HEK293 (cell line): Measurements from ENCODE around the gene STPG2.

Experiments
- CTCF ChIA-PET: fragments of 350-600 bp; formaldehyde crosslinking; extraction: SDS; loops from one replicate; lab custom pipeline; 2021; ENCODE audit warnings: antibody characterized with exemption; lab: Yijun Ruan, JAX
- POLR2A ChIA-PET: fragments of 300-600 bp; formaldehyde crosslinking; extraction: SDS; loops from one replicate; lab custom pipeline; 2020; ENCODE audit warnings: antibody characterized with exemption, inconsistent platforms; lab: Yijun Ruan, JAX
- H3K27ac ChIP-seq: fragments of 200-500 bp; sonication (Bioruptor generic); 2 replicates; pipeline ENCODE4 v1.5.1; 2014; ENCODE audit warnings: low read depth, low read length, control low read depth, inconsistent platforms; ENCODE audit errors: extremely low read depth
- H3K36me3 ChIP-seq, 2 experiments: fragments of 200-500 bp in 1 of 2; sonication (Bioruptor generic) in 1 of 2; 1 replicate in 1 of 2; 2 replicates in 1 of 2; pipeline ENCODE4 v1.5.1; 2014 to 2017; ENCODE audit warnings: inconsistent platforms in 2 of 2, low read length in 2 of 2; ENCODE audit not compliant: control insufficient read depth in 2 of 2, insufficient read depth in 1 of 2
- H3K4me1 ChIP-seq: fragments of 200-500 bp; sonication (Bioruptor generic); 2 replicates; pipeline ENCODE4 v1.5.1; 2014; ENCODE audit warnings: mild to moderate bottlenecking, low read length, inconsistent platforms; ENCODE audit not compliant: control insufficient read depth, insufficient read depth
- H3K4me3 ChIP-seq: 2 replicates; pipeline ENCODE4 v1.5.1; 2011; ENCODE audit warnings: low read depth, mild to moderate bottlenecking, control low read depth, low read length, moderate library complexity
- H3K9me3 ChIP-seq: fragments of 200-500 bp; sonication (Bioruptor generic); 2 replicates; pipeline ENCODE4 v1.5.1; 2014; ENCODE audit warnings: low read depth, low read length, inconsistent platforms; ENCODE audit not compliant: control insufficient read depth, insufficient read depth
- ATF2 ChIP-seq: fragments of 450-650 bp; formaldehyde crosslinking; IDR thresholded peaks from 2 replicates; pipeline ENCODE4 v1.5.1; 2016; ENCODE audit warnings: missing biosample characterization, missing genetic modification characterization, low read depth
- KLF10 ChIP-seq: fragments of 450-650 bp; IDR thresholded peaks from 2 replicates; pipeline ENCODE4 v1.5.1; 2018; ENCODE audit warnings: missing biosample characterization, mild to moderate bottlenecking, missing genetic modification characterization
- TSHZ1 ChIP-seq: fragments of 450-650 bp; formaldehyde crosslinking; IDR thresholded peaks from 2 replicates; pipeline ENCODE4 v1.5.1; 2016; ENCODE audit warnings: missing biosample characterization, missing genetic modification characterization, borderline replicate concordance
- WT1 ChIP-seq: fragments of 450-650 bp; formaldehyde crosslinking; IDR thresholded peaks from 2 replicates; pipeline ENCODE4 v1.5.1; 2016; ENCODE audit warnings: missing biosample characterization, missing genetic modification characterization
- ZBTB26 ChIP-seq: fragments of 450-650 bp; formaldehyde crosslinking; optimal IDR thresholded peaks from 2 replicates; pipeline ENCODE3; 2016; ENCODE audit warnings: missing biosample characterization, mild to moderate bottlenecking, missing genetic modification characterization
- ZIC2 ChIP-seq: fragments of 450-650 bp; formaldehyde crosslinking; IDR thresholded peaks from 2 replicates; pipeline ENCODE4 v1.5.1; 2016; ENCODE audit warnings: missing biosample characterization, missing genetic modification characterization
- ZNF112 ChIP-seq: fragments of 450-650 bp; formaldehyde crosslinking; IDR thresholded peaks from 2 replicates; pipeline ENCODE4 v1.5.0; 2017; ENCODE audit warnings: missing biosample characterization, missing genetic modification characterization
- ZNF18 ChIP-seq: fragments of 450-650 bp; formaldehyde crosslinking; IDR thresholded peaks from 2 replicates; pipeline ENCODE4 v1.5.1; 2016; ENCODE audit warnings: missing biosample characterization, missing genetic modification characterization
- ZNF211 ChIP-seq: fragments of 450-650 bp; formaldehyde crosslinking; IDR thresholded peaks from 2 replicates; pipeline ENCODE4 v1.5.1; 2016; ENCODE audit warnings: low read depth, missing biosample characterization, missing genetic modification characterization
- ZNF335 ChIP-seq: fragments of 450-650 bp; formaldehyde crosslinking; conservative IDR thresholded peaks from 2 replicates; pipeline ENCODE4 v1.5.1; 2016; ENCODE audit warnings: missing biosample characterization, missing genetic modification characterization
- ZNF423 ChIP-seq: fragments of 450-650 bp; formaldehyde crosslinking; IDR thresholded peaks from 2 replicates; pipeline ENCODE4 v1.5.1; 2016; ENCODE audit warnings: missing biosample characterization, missing genetic modification characterization
- ZNF473 ChIP-seq: fragments of 450-650 bp; formaldehyde crosslinking; IDR thresholded peaks from 2 replicates; pipeline ENCODE4 v1.5.1; 2017; ENCODE audit warnings: missing biosample characterization, missing genetic modification characterization
- ZNF544 ChIP-seq: fragments of 450-650 bp; formaldehyde crosslinking; IDR thresholded peaks from 2 replicates; pipeline ENCODE4 v1.5.0; 2017; ENCODE audit warnings: missing biosample characterization, missing genetic modification characterization
- ZNF561 ChIP-seq: fragments of 450-650 bp; IDR thresholded peaks from 2 replicates; pipeline ENCODE4 v1.5.1; 2018; ENCODE audit warnings: missing biosample characterization, missing genetic modification characterization, borderline replicate concordance
- ZNF610 ChIP-seq: fragments of 450-650 bp; formaldehyde crosslinking; IDR thresholded peaks from 2 replicates; pipeline ENCODE4 v1.5.1; 2016; ENCODE audit warnings: missing biosample characterization, missing genetic modification characterization, borderline replicate concordance
- ZNF639 ChIP-seq: fragments of 450-650 bp; formaldehyde crosslinking; IDR thresholded peaks from 2 replicates; pipeline ENCODE4 v1.5.1; 2016; ENCODE audit warnings: missing biosample characterization, missing genetic modification characterization
- ZNF664 ChIP-seq: fragments of 450-650 bp; formaldehyde crosslinking; IDR thresholded peaks from 2 replicates; pipeline ENCODE4 v1.5.1; 2016; ENCODE audit warnings: missing biosample characterization, missing genetic modification characterization

Gene STPG2

GRCh38 chr4:97664741-97665140, 478.5 kb downstream of the STPG2 start:
- no peaks in the 10 kb centered on the region for H3K36me3 ChIP-seq
- ChIA-PET CTCF (interaction anchor here (0.6 kb wide), 1 partner anchor 248 kb away, joined by 3 read pairs; no protein-coding TSS in a partner anchor), POLR2A (no interaction called here)
- no peaks in the 10 kb centered on the region for H3K4me1 ChIP-seq
- no peak overlapping the region for H3K27ac ChIP-seq
- TF ChIP-seq ZNF544 (tag by site-specific recombination) (no peak), ZNF610 (tag by site-specific recombination) (no peak), KLF10 (tag by site-specific recombination) (no peak), ZNF423 (tag by site-specific recombination) (no peak), ZNF561 (tag by site-specific recombination) (no peak), ZNF639 (tag by site-specific recombination) (no peak), ATF2 (tag by site-specific recombination) (no peak), ZNF18 (tag by site-specific recombination) (no peak), ZIC2 (tag by site-specific recombination) (no peak), ZNF473 (tag by site-specific recombination) (no peak), ZNF335 (tag by site-specific recombination) (no peak), WT1 (tag by site-specific recombination) (no peak)
- no peak overlapping the region for H3K4me3 ChIP-seq
- no peaks in the 10 kb centered on the region for H3K9me3 ChIP-seq

GRCh38 chr4:97662133-97662532, 481.1 kb downstream of the STPG2 start:
- CTCF ChIA-PET, result no interaction called here
- POLR2A ChIA-PET, result no interaction called here
- TF ChIP-seq ZNF112 (tag by site-specific recombination) (no peak), TSHZ1 (tag by site-specific recombination) (no peak), ZNF211 (tag by site-specific recombination) (no peak), ZNF664 (tag by site-specific recombination) (no peak), ZBTB26 (tag by site-specific recombination) (no peak)
- H3K4me3 ChIP-seq, result no peak overlapping the region
- no peaks in the 10 kb centered on the region for H3K36me3 ChIP-seq
- H3K27ac ChIP-seq, result no peak overlapping the region
- H3K9me3 ChIP-seq, result no peaks in the 10 kb centered on the region
- no peaks in the 10 kb centered on the region for H3K4me1 ChIP-seq
